ENCODE data around the gene RGS9BP. TPM values are rescaled to one million over a fixed set of nuclear protein-coding genes. Genes with fewer than 3 reads are reported as not detected.

RGS9BP gene
- total and polyA plus RNA-seq, 10 of the 15 experiments (the other 5 are each of a cell fraction or from before 2014, with no cell fraction given), result 0.01 to 0.10 (median 0.05) TPM; not detected in 6

GRCh38 chr19:32669310-32669709 lies 6.3 kb upstream of the RGS9BP start:
- intact Hi-C loops (cut with micrococcal nuclease; ENCODE audit: unreplicated experiment) (no loop called here), in situ Hi-C loops (cut with MboI) (no loop called here)
- ChIA-PET SMC1A (ENCODE audit: uncharacterized antibody, unreplicated experiment) (no interaction called here), CTCF (interaction anchor here (2.0 kb wide), 1 partner anchor 24 kb away, joined by 5 read pairs; no protein-coding TSS in a partner anchor), POLR2A (no interaction called here), RAD21 (ENCODE audit: unreplicated experiment) (no interaction called here)
- FAIRE-seq (no peak), DNase-seq (ENCODE audit: low read depth, low spot score) (no peak), ATAC-seq (no peak)
- Histone ChIP-seq H3K36me3 (ENCODE audit: control insufficient read depth in 2 of 2, insufficient read depth in 2 of 2, low read length in 1 of 2) (no peaks in the 10 kb centered on the region; a peak in 2 of 4 replicates), H2AFZ (ENCODE audit: control insufficient read depth, low read depth, low read length) (no peak overlapping the region), H3K79me2 (ENCODE audit: control insufficient read depth, insufficient read depth, low read length) (peaks cover 45% of the 10 kb centered on the region), H4K20me1 (ENCODE audit: control insufficient read depth, insufficient read depth) (0 out of 2 replicates have a peak, but pooled peaks cover 2% of the 10 kb centered on the region), H3K27me3 (replicated peaks in 1 of 2; ENCODE audit: control insufficient read depth in 2 of 2, insufficient read depth in 2 of 2, low read length in 1 of 2) (no peaks in the 10 kb centered on the region), H3K4me3 (no peak overlapping the region), H3K9me3 (replicated peaks; ENCODE audit: control insufficient read depth, insufficient read depth, low read length) (no peaks in the 10 kb centered on the region), H3K9ac (ENCODE audit: control insufficient read depth, insufficient read depth, low read length) (no peak overlapping the region), H3K4me2 (ENCODE audit: control insufficient read depth, insufficient read depth) (no peak overlapping the region), H3K4me1 (ENCODE audit: control insufficient read depth, insufficient read depth, low read length) (peaks cover 17% of the 10 kb centered on the region), H3K27ac (ENCODE audit: control insufficient read depth, insufficient read depth) (no peak overlapping the region)
- TF ChIP-seq ELK1 (IDR thresholded peaks at IDR 0.05; ENCODE audit: low read depth, low read length) (no peak), KLF5 (IDR thresholded peaks at IDR 0.05; ENCODE audit: partially characterized antibody) (no peak), PAX5 (IDR thresholded peaks at IDR 0.05; ENCODE audit: borderline replicate concordance, low read depth, low read length) (no peak), CHD2 (IDR thresholded peaks at IDR 0.05; ENCODE audit: borderline replicate concordance, low read depth, low read length) (no peak), MEF2A (IDR thresholded peaks at IDR 0.05; ENCODE audit: insufficient read depth, low read depth, low read length) (no peak), NFIC (IDR thresholded peaks at IDR 0.05; ENCODE audit: low read depth, low read length) (no peak), ZBTB33 (IDR thresholded peaks at IDR 0.05) (no peak), RELA (IDR thresholded peaks at IDR 0.05; ENCODE audit: borderline replicate concordance, partially characterized antibody) (no peak), STAT1 (conservative IDR thresholded peaks at IDR 0.05) (no peak), NFXL1 (IDR thresholded peaks at IDR 0.05; ENCODE audit: borderline replicate concordance) (no peak), FOXM1 (IDR thresholded peaks at IDR 0.05; ENCODE audit: low read depth, low read length) (no peak), RCOR1 (conservative IDR thresholded peaks at IDR 0.05; ENCODE audit: low read depth, low read length) (no peak), RBBP5 (conservative IDR thresholded peaks at IDR 0.05) (no peak), CHD1 (IDR thresholded peaks at IDR 0.05; ENCODE audit: low read depth, low read length) (no peak), CHD4 (IDR thresholded peaks at IDR 0.05) (no peak), MXI1 (IDR thresholded peaks at IDR 0.05; ENCODE audit: low read depth, low read length) (no peak), ZNF217 (IDR thresholded peaks at IDR 0.05) (no peak), BRCA1 (IDR thresholded peaks at IDR 0.05; ENCODE audit: low read depth, low read length) (no peak)
- BruUV-seq (replicated peaks), result no TSS peak
- WGBS (ENCODE audit: insufficient coverage, insufficient replicate concordance, low lambda C conversion rate, missing lambda C conversion rate), result 87% methylated on average over 3 of the region's 3 CpGs
